ENCODE results near the gene PDE9A. TPM values are rescaled to one million over a fixed set of nuclear protein-coding genes. Genes with fewer than 3 reads are reported as not detected.

Gene PDE9A
- total and polyA plus RNA-seq, 2 experiments from 2014 or later: 14.3 to 19.6 TPM

DNA sequence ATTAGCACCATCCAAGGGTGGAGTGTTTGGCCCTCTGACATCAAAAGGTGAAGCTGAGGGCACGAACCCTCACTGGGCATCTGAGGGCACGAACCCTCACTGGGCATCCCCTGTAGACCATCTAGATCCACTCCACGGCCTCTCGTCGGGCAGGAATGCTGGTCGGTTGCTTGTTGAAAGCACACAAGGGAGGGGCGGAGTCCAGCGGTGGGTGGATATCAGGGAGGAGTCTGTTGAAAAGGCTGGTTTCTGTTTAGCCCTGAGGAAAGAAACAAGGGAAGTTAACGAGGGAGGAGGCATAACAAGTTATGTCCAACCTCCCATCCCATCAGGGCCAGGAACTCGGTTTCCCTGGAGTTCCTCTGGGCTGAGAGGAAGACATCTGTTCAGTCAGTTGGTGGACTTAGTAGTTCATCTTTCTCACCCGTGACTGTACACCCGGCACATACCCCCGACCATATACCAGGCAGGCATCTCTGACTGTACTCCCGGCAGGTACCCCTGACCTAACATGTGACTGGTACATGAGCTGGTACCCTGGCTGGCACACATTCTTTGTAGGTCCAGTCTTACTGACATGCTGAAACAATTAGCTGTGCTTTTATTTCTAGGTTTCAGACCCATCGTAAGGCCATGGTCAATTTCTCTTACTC lies 32.1 kb upstream of the PDE9A start:
- Histone ChIP-seq H3K4me1 (ENCODE audit: insufficient read depth) (peaks cover 6% of the 10 kb centered on the region), H3K9me3 (ENCODE audit: low read depth) (no peaks in the 10 kb centered on the region), H3K27me3 (no peaks in the 10 kb centered on the region), H3K27ac (no peak overlapping the region), H2AFZ (no peak overlapping the region), H4K20me1 (ENCODE audit: insufficient read depth, poor library complexity, severe bottlenecking) (no peaks in the 10 kb centered on the region), H3K4me3 (no peak overlapping the region), H3K36me3 (replicated peaks; ENCODE audit: insufficient read depth, low read depth) (no peaks in the 10 kb centered on the region), H3K9me2 (replicated peaks; ENCODE audit: insufficient read depth) (no peaks in the 10 kb centered on the region), H3K4me2 (no peak overlapping the region), H3K79me2 (no peaks in the 10 kb centered on the region)
- no peak for TF ChIP-seq EZH2 (IDR thresholded peaks at IDR 0.05; ENCODE audit: borderline replicate concordance)
- TF ChIP-seq, protein P1, sequence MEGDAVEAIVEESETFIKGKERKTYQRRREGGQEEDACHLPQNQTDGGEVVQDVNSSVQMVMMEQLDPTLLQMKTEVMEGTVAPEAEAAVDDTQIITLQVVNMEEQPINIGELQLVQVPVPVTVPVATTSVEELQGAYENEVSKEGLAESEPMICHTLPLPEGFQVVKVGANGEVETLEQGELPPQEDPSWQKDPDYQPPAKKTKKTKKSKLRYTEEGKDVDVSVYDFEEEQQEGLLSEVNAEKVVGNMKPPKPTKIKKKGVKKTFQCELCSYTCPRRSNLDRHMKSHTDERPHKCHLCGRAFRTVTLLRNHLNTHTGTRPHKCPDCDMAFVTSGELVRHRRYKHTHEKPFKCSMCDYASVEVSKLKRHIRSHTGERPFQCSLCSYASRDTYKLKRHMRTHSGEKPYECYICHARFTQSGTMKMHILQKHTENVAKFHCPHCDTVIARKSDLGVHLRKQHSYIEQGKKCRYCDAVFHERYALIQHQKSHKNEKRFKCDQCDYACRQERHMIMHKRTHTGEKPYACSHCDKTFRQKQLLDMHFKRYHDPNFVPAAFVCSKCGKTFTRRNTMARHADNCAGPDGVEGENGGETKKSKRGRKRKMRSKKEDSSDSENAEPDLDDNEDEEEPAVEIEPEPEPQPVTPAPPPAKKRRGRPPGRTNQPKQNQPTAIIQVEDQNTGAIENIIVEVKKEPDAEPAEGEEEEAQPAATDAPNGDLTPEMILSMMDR (IDR thresholded peaks at IDR 0.05; ENCODE audit: poor library complexity): no peak
- DNase-seq (ENCODE audit: low spot score): peak; percentile 60
- WGBS (ENCODE audit: low lambda C conversion rate, missing lambda C conversion rate): 57% methylated on average over 15 of the region's 15 CpGs

DNA sequence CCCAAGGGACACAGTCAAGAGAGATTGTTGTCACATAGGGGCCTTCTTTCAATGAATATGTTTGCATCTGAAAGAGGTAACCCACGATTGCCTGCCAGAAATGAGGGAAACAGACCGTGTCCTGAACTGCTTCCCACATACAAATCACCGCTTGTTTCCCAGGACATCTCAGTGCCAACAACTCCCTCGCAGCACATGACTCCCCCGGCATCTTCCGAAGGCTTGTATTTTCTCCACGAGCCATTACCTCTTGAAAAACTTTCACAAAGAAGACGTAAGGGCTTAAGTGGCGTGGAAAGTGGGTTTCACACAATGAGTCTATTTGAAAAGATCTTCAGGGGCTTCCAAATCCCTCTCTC lies 31.6 kb upstream of the PDE9A start:
- Histone ChIP-seq H2AFZ (no peak overlapping the region), H3K4me1 (ENCODE audit: insufficient read depth) (peaks cover 6% of the 10 kb centered on the region), H4K20me1 (ENCODE audit: insufficient read depth, poor library complexity, severe bottlenecking) (no peaks in the 10 kb centered on the region), H3K4me2 (no peak overlapping the region), H3K9me2 (replicated peaks; ENCODE audit: insufficient read depth) (no peaks in the 10 kb centered on the region), H3K27ac (no peak overlapping the region), H3K4me3 (no peak overlapping the region), H3K79me2 (no peaks in the 10 kb centered on the region), H3K36me3 (replicated peaks; ENCODE audit: insufficient read depth, low read depth) (no peaks in the 10 kb centered on the region), H3K9me3 (ENCODE audit: low read depth) (no peaks in the 10 kb centered on the region), H3K27me3 (no peaks in the 10 kb centered on the region)
- 80% methylated on average over 9 of the region's 9 CpGs for WGBS (ENCODE audit: low lambda C conversion rate, missing lambda C conversion rate)
- TF ChIP-seq EZH2 (IDR thresholded peaks at IDR 0.05; ENCODE audit: borderline replicate concordance) (no peak), EZH2phosphoT487 (IDR thresholded peaks at IDR 0.05; ENCODE audit: low read depth, severe bottlenecking, unreplicated experiment) (no peak)
- TF ChIP-seq, protein P1 (IDR thresholded peaks at IDR 0.05; ENCODE audit: poor library complexity): no peak
- DNase-seq (ENCODE audit: low spot score): no peak

DNA sequence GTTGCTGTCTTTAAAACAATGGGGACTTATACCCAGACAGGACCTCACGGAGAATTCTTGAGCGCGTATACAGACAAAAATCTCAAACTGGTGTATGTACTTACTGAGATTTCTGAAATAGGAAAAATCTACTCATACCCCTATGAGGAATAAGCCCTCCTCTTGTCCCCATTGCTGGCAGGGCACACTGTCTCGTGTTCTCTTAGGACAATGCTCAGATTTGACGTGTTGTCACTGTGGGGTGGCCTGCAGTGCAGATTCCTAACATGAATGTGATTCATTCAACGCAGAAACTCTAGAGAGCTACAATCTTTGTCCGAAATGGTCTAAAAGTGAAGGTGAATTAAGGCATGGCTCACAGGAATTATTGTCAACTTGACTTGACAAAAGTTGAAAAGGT lies 31.1 kb upstream of the PDE9A start:
- TF ChIP-seq EZH2phosphoT487 (IDR thresholded peaks at IDR 0.05; ENCODE audit: low read depth, severe bottlenecking, unreplicated experiment) (no peak), EZH2 (IDR thresholded peaks at IDR 0.05; ENCODE audit: borderline replicate concordance) (no peak)
- TF ChIP-seq, protein P1 (IDR thresholded peaks at IDR 0.05; ENCODE audit: poor library complexity): no peak
- no peaks in the 10 kb centered on the region for H3K9me2 ChIP-seq (replicated peaks; ENCODE audit: insufficient read depth)

More for the DNA sequence above, 31.1 kb upstream of the PDE9A start:
- Histone ChIP-seq H4K20me1 (ENCODE audit: insufficient read depth, poor library complexity, severe bottlenecking) (no peaks in the 10 kb centered on the region), H3K36me3 (replicated peaks; ENCODE audit: insufficient read depth, low read depth) (no peaks in the 10 kb centered on the region), H3K27ac (no peak overlapping the region), H3K4me2 (no peak overlapping the region), H3K4me1 (ENCODE audit: insufficient read depth) (peaks cover 6% of the 10 kb centered on the region), H3K79me2 (no peaks in the 10 kb centered on the region), H2AFZ (no peak overlapping the region), H3K9me3 (ENCODE audit: low read depth) (no peaks in the 10 kb centered on the region), H3K4me3 (no peak overlapping the region), H3K27me3 (no peaks in the 10 kb centered on the region)
- WGBS (ENCODE audit: low lambda C conversion rate, missing lambda C conversion rate): 92% methylated on average over 7 of the region's 7 CpGs
- DNase-seq (ENCODE audit: low spot score): no peak
